Erythroblast (primary cell): Measurements from ENCODE around the gene BPIFB1.

ENCODE experiments used
- GATA1 ChIP-seq: IDR thresholded peaks from 2 replicates; pipeline ENCODE4 v1.6.1; 2011; ENCODE audit warnings: low read depth, mild to moderate bottlenecking, control low read depth, low read length, moderate library complexity
- POLR2A ChIP-seq: IDR thresholded peaks from 2 replicates; pipeline ENCODE4 v1.6.1; 2011; ENCODE audit warnings: mild to moderate bottlenecking, low read length

DNA sequence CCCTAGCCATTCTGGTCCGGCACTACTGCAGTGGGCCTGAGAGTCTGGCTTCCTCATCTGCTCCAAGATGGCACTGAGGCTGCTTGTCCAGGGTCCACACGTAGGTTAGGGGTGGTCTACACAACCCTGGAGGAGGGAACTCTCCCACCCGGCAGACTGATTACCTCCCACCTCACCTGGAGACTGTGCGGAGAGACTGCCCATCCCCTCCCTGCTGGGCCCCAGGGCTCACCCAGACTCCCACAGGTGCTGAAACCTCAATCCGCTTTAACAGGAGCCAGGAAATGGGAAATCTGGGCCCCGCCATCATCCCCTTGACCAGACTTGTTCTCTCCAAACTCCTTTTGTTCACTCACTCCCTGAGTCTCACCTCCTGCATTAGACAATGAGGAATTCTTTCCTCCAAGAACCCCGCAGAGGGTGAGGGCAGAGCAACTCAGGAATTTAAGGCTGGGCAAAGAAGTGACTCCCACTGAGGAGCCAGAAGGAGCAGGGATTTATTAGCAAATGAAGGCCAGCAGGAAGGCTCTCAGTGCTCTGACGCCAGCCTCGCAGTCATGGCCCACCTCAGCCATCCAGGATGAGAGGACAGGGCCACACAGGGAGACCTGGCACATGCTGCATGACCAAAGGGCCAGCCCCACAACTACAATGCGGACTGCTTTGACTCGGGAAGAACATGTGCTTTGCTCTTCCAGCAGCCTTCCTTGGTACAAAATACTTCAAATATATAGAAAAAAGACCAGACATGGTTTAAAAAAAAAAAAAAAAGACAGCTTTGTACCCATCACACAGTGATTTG is 65.3 kb downstream of the BPIFB1 start:
- TF ChIP-seq POLR2A (no peak), GATA1 (no peak)
